Measurements from ENCODE around the gene TOR1AIP2. TPM values are rescaled to one million over a fixed set of nuclear protein-coding genes. Genes with fewer than 3 reads are reported as not detected.
"Not testable (repeated sequence)": the region's sequence is repeated elsewhere in the genome, so short reads cannot be mapped to it uniquely, and the experiment has no call there.

TOR1AIP2 gene
- total and polyA plus RNA-seq, 5 experiments from 2014 or later = 7.6 to 52.8 (median 12.5) TPM

- not testable (repeated sequence) for H3K9me3 Mint-ChIP-seq, DNase-seq, H3K27me3 Mint-ChIP-seq, H3K27ac Mint-ChIP-seq, H3K4me3 Mint-ChIP-seq, ATAC-seq
- POLR2A ChIA-PET = interaction anchor here (1.5 kb wide), 1 partner anchor 22 kb away, joined by 6 read pairs; no protein-coding TSS in a partner anchor
- H3K4me1 Mint-ChIP-seq = peaks cover 6 to 11% (median 6%) of the 10 kb centered on the region in 4 donors
- H3K36me3 Mint-ChIP-seq = peaks cover 0 to 15% (median 4%) of the 10 kb centered on the region in 3 donors
Measured at GRCh38 chr1:179836686-179837445, 40.7 kb downstream of the TOR1AIP2 start.

- Mint-ChIP-seq H3K27ac (peak overlapping the region; percentile 61 to 87 (median 78)), H3K4me1 (peaks cover 20 to 27% (median 23%) of the 10 kb centered on the region in 4 donors), H3K36me3 (peaks cover 0 to 5% (median 4%) of the 10 kb centered on the region in 3 donors), H3K27me3 (peaks cover 0 to under 1% (median 0%) of the 10 kb centered on the region in 5 donors), H3K9me3 (no peaks in the 10 kb centered on the region), H3K4me3 (peak overlapping the region; percentile 41 to 81 (median 68))
- ATAC-seq = peak; percentile 78 to 86
- POLR2A ChIA-PET = interaction anchor here (0.6 to 2.9 kb wide), 6 partner anchors 16 to 117 kb away, joined by 3 to 17 read pairs (median 4); partner anchors contain the start of gene TOR1AIP1
- DNase-seq = peak in 3 of 10 donors; percentile 42 to 65 (median 62)
Measured at GRCh38 chr1:179831852-179832699, 45.5 kb downstream of the TOR1AIP2 start.

GRCh38 chr1:179831225-179831624 is 46.4 kb downstream of the TOR1AIP2 start:
- Mint-ChIP-seq H3K27me3 (peaks cover 0 to 2% (median 0%) of the 10 kb centered on the region in 5 donors), H3K9me3 (no peaks in the 10 kb centered on the region), H3K4me1 (peaks cover 20 to 27% (median 23%) of the 10 kb centered on the region in 4 donors), H3K36me3 (peaks cover 0 to 5% (median 4%) of the 10 kb centered on the region in 3 donors), H3K4me3 (peak overlapping the region; percentile 16 to 81 (median 68)), H3K27ac (peak overlapping the region; percentile 32 to 87 (median 78))
- POLR2A ChIA-PET = interaction anchor here (0.6 to 2.9 kb wide), 5 partner anchors 15 to 117 kb away, joined by 3 to 17 read pairs (median 5); partner anchors contain the start of gene TOR1AIP1
- DNase-seq (no peak), ATAC-seq (no peak)

- Mint-ChIP-seq H3K36me3 (no peaks in the 10 kb centered on the region), H3K4me3 (no peak overlapping the region), H3K27me3 (peaks cover 0 to 2% (median 0%) of the 10 kb centered on the region in 5 donors), H3K4me1 (peaks cover 20 to 27% (median 23%) of the 10 kb centered on the region in 4 donors), H3K27ac (no peak overlapping the region), H3K9me3 (no peaks in the 10 kb centered on the region)
- POLR2A ChIA-PET = no interaction called here
- ATAC-seq = no peak
- no peak for DNase-seq
Measured at GRCh38 chr1:179828554-179829110, 49.0 kb downstream of the TOR1AIP2 start.

- no peak overlapping the region for H3K4me3 Mint-ChIP-seq
- DNase-seq (no peak), ATAC-seq (no peak)
- no peaks in the 10 kb centered on the region for H3K9me3 Mint-ChIP-seq
- POLR2A ChIA-PET = interaction anchor here (1.1 kb wide), 1 partner anchor 7 kb away, joined by 3 read pairs; no protein-coding TSS in a partner anchor
- no peaks in the 10 kb centered on the region for H3K36me3 Mint-ChIP-seq
- H3K27me3 Mint-ChIP-seq = peaks cover 0 to 2% (median 0%) of the 10 kb centered on the region in 5 donors
- peak overlapping the region in 2 of 10 donors; percentile 11 to 51 for H3K27ac Mint-ChIP-seq
- peaks cover 15 to 16% (median 15%) of the 10 kb centered on the region in 4 donors for H3K4me1 Mint-ChIP-seq
Measured at GRCh38 chr1:179826626-179827280, 50.9 kb downstream of the TOR1AIP2 start.

GRCh38 chr1:179825798-179826460 is 51.7 kb downstream of the TOR1AIP2 start:
- POLR2A ChIA-PET = no interaction called here
- DNase-seq (no peak), ATAC-seq (no peak)
- Mint-ChIP-seq H3K4me3 (no peak overlapping the region), H3K27ac (peak overlapping the region in 3 of 10 donors; percentile 24 to 72 (median 29)), H3K4me1 (peaks cover 6 to 8% (median 6%) of the 10 kb centered on the region in 4 donors), H3K9me3 (no peaks in the 10 kb centered on the region), H3K27me3 (peaks cover 0 to 2% (median 0%) of the 10 kb centered on the region in 5 donors), H3K36me3 (no peaks in the 10 kb centered on the region)

GRCh38 chr1:179825206-179825605 is 52.4 kb downstream of the TOR1AIP2 start:
- Mint-ChIP-seq H3K36me3 (no peaks in the 10 kb centered on the region), H3K27me3 (peaks cover 0 to 2% (median 0%) of the 10 kb centered on the region in 5 donors), H3K4me1 (peaks cover 0 to 2% (median under 1%) of the 10 kb centered on the region in 4 donors), H3K27ac (peak overlapping the region in 1 of 10 donors; percentile 24), H3K4me3 (no peak overlapping the region), H3K9me3 (no peaks in the 10 kb centered on the region)
- POLR2A ChIA-PET = no interaction called here
- DNase-seq = no peak
- no peak for ATAC-seq

- ATAC-seq (no peak), DNase-seq (peak in 1 of 10 donors; percentile 56)
- H3K4me1 Mint-ChIP-seq = peaks cover 0 to 2% (median 0%) of the 10 kb centered on the region in 4 donors
- H3K27ac Mint-ChIP-seq = peak overlapping the region in 1 of 10 donors; percentile 60
- H3K9me3 Mint-ChIP-seq = no peaks in the 10 kb centered on the region
- H3K36me3 Mint-ChIP-seq = no peaks in the 10 kb centered on the region
- POLR2A ChIA-PET = interaction anchor here (0.8 kb wide), 1 partner anchor 9 kb away, joined by 3 read pairs; no protein-coding TSS in a partner anchor
- H3K4me3 Mint-ChIP-seq = no peak overlapping the region
- peaks cover 0 to 2% (median 0%) of the 10 kb centered on the region in 5 donors for H3K27me3 Mint-ChIP-seq
Measured at GRCh38 chr1:179824265-179824664, 53.3 kb downstream of the TOR1AIP2 start.

- Mint-ChIP-seq H3K36me3 (no peaks in the 10 kb centered on the region), H3K4me1 (peaks cover 0 to under 1% (median 0%) of the 10 kb centered on the region in 4 donors), H3K4me3 (no peak overlapping the region), H3K27ac (peak overlapping the region in 2 of 10 donors; percentile 15 to 69), H3K27me3 (peaks cover 0 to 2% (median 0%) of the 10 kb centered on the region in 5 donors), H3K9me3 (no peaks in the 10 kb centered on the region)
- DNase-seq = no peak
- POLR2A ChIA-PET = interaction anchor here (0.8 kb wide), 1 partner anchor 8 kb away, joined by 3 read pairs; no protein-coding TSS in a partner anchor
- ATAC-seq = no peak
Measured at GRCh38 chr1:179823693-179824092, 53.9 kb downstream of the TOR1AIP2 start.

GRCh38 chr1:179822065-179822464 is 55.5 kb downstream of the TOR1AIP2 start:
- Mint-ChIP-seq H3K27me3 (peaks cover 0 to 2% (median 0%) of the 10 kb centered on the region in 5 donors), H3K4me3 (no peak overlapping the region), H3K27ac (no peak overlapping the region), H3K36me3 (no peaks in the 10 kb centered on the region), H3K9me3 (no peaks in the 10 kb centered on the region), H3K4me1 (no peaks in the 10 kb centered on the region)
- ATAC-seq = no peak
- no peak for DNase-seq
- POLR2A ChIA-PET = interaction anchor here (0.8 kb wide), 1 partner anchor 61 kb away, joined by 3 read pairs; no protein-coding TSS in a partner anchor

- POLR2A ChIA-PET = no interaction called here
- H3K9me3 Mint-ChIP-seq = no peaks in the 10 kb centered on the region
- H3K4me1 Mint-ChIP-seq = no peaks in the 10 kb centered on the region
- no peaks in the 10 kb centered on the region for H3K27me3 Mint-ChIP-seq
- H3K27ac Mint-ChIP-seq = peak overlapping the region in 1 of 10 donors; percentile 35
- no peak overlapping the region for H3K4me3 Mint-ChIP-seq
- ATAC-seq (no peak), DNase-seq (no peak)
- no peaks in the 10 kb centered on the region for H3K36me3 Mint-ChIP-seq
Measured at GRCh38 chr1:179821524-179821923, 56.1 kb downstream of the TOR1AIP2 start.

All from naive thymus-derived CD8-positive, alpha-beta T cell (primary cell).